OCI-LY7 (cell line): ENCODE results near the gene HPSE. TPM values are rescaled to one million over a fixed set of nuclear protein-coding genes. Genes with fewer than 3 reads are reported as not detected.

ENCODE experiments used
- BruUV-seq: library from RNA; stranded (reverse); fragments of 400-500 nt; replicated peaks from 2 replicates; lab custom pipeline; 2021; lab: Mats Ljungman, UMichigan
- CTCF ChIA-PET: fragments of 300-600 bp; sonication (Branson Sonifier 250); formaldehyde crosslinking; loops from one replicate; lab custom pipeline; 2022; ENCODE audit warnings: antibody characterized with exemption; ENCODE audit not compliant: unreplicated experiment; lab: Charles Lee
- POLR2A ChIA-PET: fragments of 300-600 bp; sonication (Branson Sonifier 250); formaldehyde crosslinking; loops from one replicate; lab custom pipeline; 2022; ENCODE audit warnings: antibody characterized with exemption; lab: Charles Lee
- DNase-seq: peaks from one replicate; pipeline ENCODE4 v3.0.0-alpha.2; 2015; ENCODE audit warnings: low spot score
- H2AFZ ChIP-seq: fragments of 200-600 bp; sonication (generic), shearing (Covaris generic); 2 replicates; pipeline ENCODE4 v1.6.1; 2014; ENCODE audit warnings: mild to moderate bottlenecking, antibody characterized with exemption, low read length, moderate library complexity
- H3K27ac ChIP-seq: fragments of 200-600 bp; sonication (generic); 2 replicates; pipeline ENCODE4 v1.5.1; 2014; ENCODE audit warnings: mixed run types, low read depth, mild to moderate bottlenecking, moderate library complexity, low read length, inconsistent platforms; ENCODE audit not compliant: poor library complexity, severe bottlenecking
- H3K36me3 ChIP-seq: fragments of 200-600 bp; sonication (generic); 2 replicates; pipeline ENCODE4 v1.6.1; 2014; ENCODE audit warnings: mild to moderate bottlenecking, antibody characterized with exemption, low read length, moderate library complexity, mixed read lengths; ENCODE audit not compliant: insufficient read depth
- H3K4me1 ChIP-seq: fragments of 200-600 bp; sonication (generic); 2 replicates; pipeline ENCODE4 v1.5.1; 2014; ENCODE audit warnings: mild to moderate bottlenecking, low read length; ENCODE audit not compliant: insufficient read depth, poor library complexity, severe bottlenecking
- H3K4me2 ChIP-seq: fragments of 200-600 bp; sonication (generic); 2 replicates; pipeline ENCODE4 v1.6.1; 2014; ENCODE audit warnings: mild to moderate bottlenecking, low read length
- H3K4me3 ChIP-seq: fragments of 200-600 bp; sonication (generic); 2 replicates; pipeline ENCODE4 v1.5.1; 2014; ENCODE audit warnings: mild to moderate bottlenecking, low read depth, low read length; ENCODE audit not compliant: poor library complexity, severe bottlenecking
- H3K79me2 ChIP-seq: fragments of 200-600 bp; sonication (generic); 2 replicates; pipeline ENCODE4 v1.6.1; 2016; ENCODE audit warnings: low read depth, mild to moderate bottlenecking, low read length, moderate library complexity, mixed read lengths; ENCODE audit not compliant: insufficient read depth
- H3K9me2 ChIP-seq: fragments of 200-600 bp; sonication (generic); 2 replicates; pipeline ENCODE4 v1.6.1; 2016; ENCODE audit warnings: mild to moderate bottlenecking, low read length, mixed read lengths; ENCODE audit not compliant: insufficient read depth
- H3K9me3 ChIP-seq: fragments of 200-600 bp; sonication (generic); 2 replicates; pipeline ENCODE4 v1.6.1; 2014; ENCODE audit warnings: mild to moderate bottlenecking, mixed run types, low read length, mixed read lengths
- H4K20me1 ChIP-seq: fragments of 200-600 bp; sonication (generic); 2 replicates; pipeline ENCODE4 v1.6.1; 2014; ENCODE audit warnings: mild to moderate bottlenecking, antibody characterized with exemption, low read length, moderate library complexity, mixed read lengths; ENCODE audit not compliant: insufficient read depth
- EZH2phosphoT487 ChIP-seq: fragments of 200-600 bp; sonication (generic); IDR thresholded peaks from 2 replicates; pipeline ENCODE4 v1.6.1; 2018; ENCODE audit warnings: low read depth, borderline replicate concordance, mild to moderate bottlenecking, mixed run types, antibody characterized with exemption, low read length, moderate library complexity, mixed read lengths
- intact Hi-C: fragments of 100-400 bp; cut with micrococcal nuclease; formaldehyde crosslinking; loops from one replicate; pipeline ENCODE4 v1.10.0; 2022; ENCODE audit not compliant: unreplicated experiment
- total RNA-seq, 2 experiments: library from RNA; depleted of rRNA in 1 of 2; stranded (reverse); fragments of >200 nt in 1 of 2; shearing (Covaris generic) in 1 of 2; gene quantifications; 2 replicates each; pipeline ENCODE4 v1.2.3, GENCODE V29; 2014 to 2022
- TF ChIP-seq, protein P1 (sequence below): fragments of 200-600 bp; sonication (generic); conservative IDR thresholded peaks from 2 replicates; pipeline ENCODE4 v1.5.1; 2014; ENCODE audit warnings: mild to moderate bottlenecking, antibody characterized with exemption, low read length, moderate library complexity, mixed read lengths

HPSE gene
- total RNA-seq, 2 experiments from 2014 or later, result 2.4 to 3.1 TPM

DNA sequence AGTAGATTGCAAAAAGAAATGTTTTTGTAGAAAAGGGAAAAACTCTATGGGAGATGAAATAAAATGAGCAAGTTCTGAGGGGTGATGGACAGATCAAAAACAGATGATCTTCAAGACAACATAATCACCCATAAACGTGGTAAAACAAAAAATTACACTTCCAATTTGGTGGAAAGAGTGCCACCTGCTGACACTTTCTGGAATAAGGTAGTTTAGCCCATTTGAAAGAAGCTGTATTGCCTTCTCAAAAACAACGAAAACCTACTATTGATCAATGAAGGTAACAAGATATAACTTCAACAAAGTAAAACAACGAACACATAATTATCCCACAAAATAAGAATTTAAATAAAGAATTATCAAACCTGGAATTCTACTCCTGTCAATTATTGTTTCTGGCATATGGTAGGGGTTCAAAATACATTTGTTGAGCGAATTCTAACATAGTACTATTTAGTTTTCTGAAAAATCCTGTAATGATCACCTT lies 52.6 kb downstream of the HPSE start:
- H3K9me3 ChIP-seq, result no peaks in the 10 kb centered on the region
- BruUV-seq, result no TSS peak

DNA sequence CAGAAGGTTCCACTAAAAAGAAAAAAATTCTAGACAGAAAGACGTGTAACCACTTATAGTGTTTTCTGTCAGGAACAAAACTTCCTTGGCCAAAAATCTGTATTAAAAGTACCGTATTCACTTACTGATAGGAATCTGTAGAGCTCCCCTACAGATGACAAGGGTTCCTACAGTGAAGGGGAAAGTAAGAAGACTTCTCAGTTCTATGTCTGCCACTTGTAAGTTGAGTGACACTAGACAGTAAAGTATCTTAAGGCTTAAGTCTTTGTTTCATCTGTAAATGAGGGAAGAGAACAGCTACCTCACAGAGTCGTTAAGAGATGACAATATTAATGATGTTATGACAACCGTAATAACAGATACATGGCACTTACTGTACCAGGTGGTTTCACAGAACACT lies 53.3 kb downstream of the HPSE start:
- POLR2A ChIA-PET, result interaction anchor here (0.7 to 2.4 kb wide), 12 partner anchors 14 to 246 kb away, joined by 3 to 12 read pairs (median 4); partner anchors contain the start of gene COPS4
- Histone ChIP-seq H3K27ac (no peak overlapping the region), H3K9me3 (no peaks in the 10 kb centered on the region), H2AFZ (no peak overlapping the region), H3K4me3 (peak overlapping the region; percentile 8), H4K20me1 (peaks cover 14% of the 10 kb centered on the region; the same call in 1 of the 2 replicates), H3K79me2 (peaks cover 22% of the 10 kb centered on the region; the same call in 1 of the 2 replicates), H3K9me2 (no peaks in the 10 kb centered on the region), H3K36me3 (peaks cover 19% of the 10 kb centered on the region), H3K4me1 (peaks cover 44% of the 10 kb centered on the region), H3K4me2 (peak overlapping the region; percentile 58)
- DNase-seq, result peak; percentile 27
- CTCF ChIA-PET, result interaction anchor here (0.8 to 1.4 kb wide), 2 partner anchors 244 to 246 kb away, joined by 3 read pairs; partner anchors contain the start of gene COPS4
- BruUV-seq, result no TSS peak
- TF ChIP-seq, protein P1, sequence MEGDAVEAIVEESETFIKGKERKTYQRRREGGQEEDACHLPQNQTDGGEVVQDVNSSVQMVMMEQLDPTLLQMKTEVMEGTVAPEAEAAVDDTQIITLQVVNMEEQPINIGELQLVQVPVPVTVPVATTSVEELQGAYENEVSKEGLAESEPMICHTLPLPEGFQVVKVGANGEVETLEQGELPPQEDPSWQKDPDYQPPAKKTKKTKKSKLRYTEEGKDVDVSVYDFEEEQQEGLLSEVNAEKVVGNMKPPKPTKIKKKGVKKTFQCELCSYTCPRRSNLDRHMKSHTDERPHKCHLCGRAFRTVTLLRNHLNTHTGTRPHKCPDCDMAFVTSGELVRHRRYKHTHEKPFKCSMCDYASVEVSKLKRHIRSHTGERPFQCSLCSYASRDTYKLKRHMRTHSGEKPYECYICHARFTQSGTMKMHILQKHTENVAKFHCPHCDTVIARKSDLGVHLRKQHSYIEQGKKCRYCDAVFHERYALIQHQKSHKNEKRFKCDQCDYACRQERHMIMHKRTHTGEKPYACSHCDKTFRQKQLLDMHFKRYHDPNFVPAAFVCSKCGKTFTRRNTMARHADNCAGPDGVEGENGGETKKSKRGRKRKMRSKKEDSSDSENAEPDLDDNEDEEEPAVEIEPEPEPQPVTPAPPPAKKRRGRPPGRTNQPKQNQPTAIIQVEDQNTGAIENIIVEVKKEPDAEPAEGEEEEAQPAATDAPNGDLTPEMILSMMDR, result no peak
- no peak for TF ChIP-seq EZH2phosphoT487
- intact Hi-C loops, result loop anchor here (5.0 to 10.0 kb wide), 4 partner anchors 173 to 817 kb away; partner anchors contain the start of genes HELQ, MRPS18C and SEC31A

More for the DNA sequence above, 52.6 kb downstream of the HPSE start:
- TF ChIP-seq EZH2phosphoT487, result no peak
- TF ChIP-seq, protein P1, result peak; percentile 94
- ChIA-PET POLR2A (interaction anchor here (0.6 to 2.4 kb wide), 4 partner anchors 64 to 342 kb away, joined by 3 to 8 read pairs (median 3); partner anchors contain the start of gene COPS4), CTCF (no interaction called here)
- H3K4me3 ChIP-seq, result peak overlapping the region; percentile 8
- intact Hi-C loops, result loop anchor here (1.0 to 10.0 kb wide), 7 partner anchors 173 to 817 kb away; partner anchors contain the start of genes COPS4, HELQ, MRPS18C and SEC31A
- H3K27ac ChIP-seq, result no peak overlapping the region
- H3K79me2 ChIP-seq, result peaks cover 22% of the 10 kb centered on the region; the same call in 1 of the 2 replicates
- peaks cover 40% of the 10 kb centered on the region for H3K4me1 ChIP-seq
- H4K20me1 ChIP-seq, result peaks cover 14% of the 10 kb centered on the region; the same call in 1 of the 2 replicates
- peak overlapping the region; percentile 73 for H3K4me2 ChIP-seq
- no peak overlapping the region for H2AFZ ChIP-seq
- peak; percentile 77 for DNase-seq
- peaks cover 13% of the 10 kb centered on the region for H3K36me3 ChIP-seq
- no peaks in the 10 kb centered on the region for H3K9me2 ChIP-seq
